ENCODE measurements around the gene HMGXB4. TPM values are rescaled to one million over a fixed set of nuclear protein-coding genes. Genes with fewer than 3 reads are reported as not detected.

Gene HMGXB4
- total and polyA plus RNA-seq, 2 donors (not counting 1 experiment from before 2014, with no cell fraction given): 5.9 to 25.2 TPM

DNA sequence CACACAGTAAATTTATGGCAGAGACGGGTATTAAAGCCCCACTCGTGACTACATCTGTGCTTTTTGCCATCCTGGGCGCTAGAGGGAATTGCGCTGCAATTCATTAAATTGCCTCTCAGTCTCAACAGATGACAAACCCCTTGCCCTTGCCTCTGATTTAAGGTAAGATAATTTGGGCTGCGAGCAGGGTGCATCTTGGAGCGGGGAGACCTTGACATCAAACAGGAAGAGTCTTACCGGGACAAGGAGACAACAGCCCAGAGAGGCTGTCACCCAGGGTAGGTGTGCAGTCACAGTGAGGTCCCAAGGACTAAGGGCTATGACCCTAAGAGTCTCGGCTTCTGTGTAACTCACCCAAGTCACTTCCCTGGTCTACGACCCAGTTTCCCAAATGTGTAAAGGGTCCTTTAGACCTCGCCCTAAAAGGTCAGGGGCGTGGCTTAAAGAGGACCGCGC is 42.0 kb downstream of the HMGXB4 start:
- Histone ChIP-seq H3K4me1 (ENCODE audit: control insufficient read depth in 2 of 2, insufficient read depth in 2 of 2, low read length in 2 of 2) (peaks cover 5 to 22% of the 10 kb centered on the region in 2 donors), H3K9ac (ENCODE audit: low read length) (peak overlapping the region; percentile 96), H3K79me2 (ENCODE audit: control insufficient read depth, insufficient read depth, low read length) (peaks cover 36% of the 10 kb centered on the region), H3K27me3 (replicated peaks in 1 of 4; ENCODE audit: control extremely low read depth in 1 of 4, control insufficient read depth in 3 of 4, insufficient read depth in 4 of 4, low read length in 3 of 4) (no peaks in the 10 kb centered on the region), H3K4me3 (ENCODE audit: control extremely low read depth in 1 of 5, extremely low read depth in 1 of 5, insufficient read depth in 1 of 5, low read depth in 2 of 5, low read length in 4 of 5) (peak overlapping the region; percentile 54 to 94 (median 73)), H3K9me3 (ENCODE audit: control extremely low read depth in 1 of 3, control insufficient read depth in 2 of 3, insufficient read depth in 1 of 3, low read length in 2 of 3) (no peaks in the 10 kb centered on the region), H4K20me1 (ENCODE audit: control insufficient read depth, insufficient read depth, low read length, poor library complexity, severe bottlenecking) (no peaks in the 10 kb centered on the region), H3K4me2 (replicated peaks; ENCODE audit: low read depth, low read length, poor library complexity, severe bottlenecking) (peak overlapping the region; percentile 96), H2AFZ (ENCODE audit: insufficient read depth, low read depth, low read length, poor library complexity, severe bottlenecking) (peak overlapping the region; percentile 74), H3K36me3 (replicated peaks in 1 of 2; ENCODE audit: control extremely low read depth in 1 of 2, control insufficient read depth in 1 of 2, extremely low read depth in 1 of 2, insufficient read depth in 2 of 2, low read length in 1 of 2) (peaks cover 2 to 3% of the 10 kb centered on the region in 2 experiments), H3K27ac (ENCODE audit: low read length in 2 of 2) (peak overlapping the region; percentile 96 to 97)
- H3K4me3 Mint-ChIP-seq: peak overlapping the region; percentile 93
- intact Hi-C loops (cut with micrococcal nuclease): loop anchor here (1.0 kb wide), 1 partner anchor 51 kb away; no protein-coding TSS in a partner anchor
- no peaks in the 10 kb centered on the region for H3K9me3 Mint-ChIP-seq (ENCODE audit: insufficient read depth)
- peak overlapping the region; percentile 98 for H3K27ac Mint-ChIP-seq
- ChIA-PET CTCF (interaction anchor here (0.8 to 1.8 kb wide), 8 partner anchors 12 to 349 kb away, joined by 3 to 13 read pairs (median 4); partner anchors contain the start of genes APOL6 and HMGXB4), POLR2A (interaction anchor here (0.6 to 1.8 kb wide), 7 partner anchors 14 to 1231 kb away, joined by 3 to 20 read pairs (median 5); partner anchors contain the start of gene HMGXB4)
- ATAC-seq (ENCODE audit: low read depth): peak; percentile 11
- H3K27me3 Mint-ChIP-seq: no peaks in the 10 kb centered on the region
- no peak for TF ChIP-seq EZH2 (IDR thresholded peaks at IDR 0.05; ENCODE audit: borderline replicate concordance, insufficient read depth, low read depth, low read length, poor library complexity, severe bottlenecking)
- TF ChIP-seq, protein P1, sequence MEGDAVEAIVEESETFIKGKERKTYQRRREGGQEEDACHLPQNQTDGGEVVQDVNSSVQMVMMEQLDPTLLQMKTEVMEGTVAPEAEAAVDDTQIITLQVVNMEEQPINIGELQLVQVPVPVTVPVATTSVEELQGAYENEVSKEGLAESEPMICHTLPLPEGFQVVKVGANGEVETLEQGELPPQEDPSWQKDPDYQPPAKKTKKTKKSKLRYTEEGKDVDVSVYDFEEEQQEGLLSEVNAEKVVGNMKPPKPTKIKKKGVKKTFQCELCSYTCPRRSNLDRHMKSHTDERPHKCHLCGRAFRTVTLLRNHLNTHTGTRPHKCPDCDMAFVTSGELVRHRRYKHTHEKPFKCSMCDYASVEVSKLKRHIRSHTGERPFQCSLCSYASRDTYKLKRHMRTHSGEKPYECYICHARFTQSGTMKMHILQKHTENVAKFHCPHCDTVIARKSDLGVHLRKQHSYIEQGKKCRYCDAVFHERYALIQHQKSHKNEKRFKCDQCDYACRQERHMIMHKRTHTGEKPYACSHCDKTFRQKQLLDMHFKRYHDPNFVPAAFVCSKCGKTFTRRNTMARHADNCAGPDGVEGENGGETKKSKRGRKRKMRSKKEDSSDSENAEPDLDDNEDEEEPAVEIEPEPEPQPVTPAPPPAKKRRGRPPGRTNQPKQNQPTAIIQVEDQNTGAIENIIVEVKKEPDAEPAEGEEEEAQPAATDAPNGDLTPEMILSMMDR (IDR thresholded peaks at IDR 0.05): peak; percentile 29
- WGBS (ENCODE audit: insufficient coverage): 11% methylated on average over 11 of the region's 13 CpGs
- no peak for DNase-seq
- H3K4me1 Mint-ChIP-seq: peaks cover 26% of the 10 kb centered on the region

All from B cell (primary cell).